GM12878 (cell line): Measurements from ENCODE around the gene EIF4E. TPM values are rescaled to one million over a fixed set of nuclear protein-coding genes. Genes with fewer than 3 reads are reported as not detected.
A peak's percentile ranks its signal among the peaks of the same experiment; 100 is the strongest.

Experiments used
- ATF7 ChIP-seq: fragments of 450-650 bp; IDR thresholded peaks from 2 replicates; pipeline ENCODE4 v1.6.1; 2016; ENCODE audit warnings: low read depth, mild to moderate bottlenecking
- BCL11A ChIP-seq: IDR thresholded peaks from 2 replicates; pipeline ENCODE4 v1.6.1; 2011; ENCODE audit warnings: low read depth, low read length
- CHD2 ChIP-seq: IDR thresholded peaks from 2 replicates; pipeline ENCODE4 v1.6.1; 2011; ENCODE audit warnings: low read depth, low read length, improper control_type of control experiment, borderline replicate concordance
- DPF2 ChIP-seq: fragments of 450-650 bp; IDR thresholded peaks from 2 replicates; pipeline ENCODE4 v1.6.1; 2017; ENCODE audit warnings: mild to moderate bottlenecking
- EP300 ChIP-seq, 2 experiments: fragments of 150-350 bp in 1 of 2; IDR thresholded peaks; 2 replicates each; pipeline ENCODE4 v1.6.1; 2011 to 2012; ENCODE audit warnings: low read depth in 2 of 2, low read length in 2 of 2, borderline replicate concordance in 1 of 2, improper control_type of control experiment in 1 of 2, inconsistent platforms in 1 of 2; ENCODE audit not compliant: control insufficient read depth in 1 of 2
- JUNB ChIP-seq: IDR thresholded peaks from 2 replicates; pipeline ENCODE4 v1.6.1; 2016; ENCODE audit warnings: antibody characterized with exemption, mild to moderate bottlenecking
- KAT2A ChIP-seq: conservative IDR thresholded peaks from 2 replicates; pipeline ENCODE4 v1.6.1; 2011; ENCODE audit warnings: low read depth, low read length; ENCODE audit not compliant: control insufficient read depth
- PAX8 ChIP-seq: fragments of 450-650 bp; IDR thresholded peaks from 2 replicates; pipeline ENCODE4 v1.6.1; 2017; ENCODE audit warnings: mild to moderate bottlenecking, moderate library complexity
- PML ChIP-seq: IDR thresholded peaks from 2 replicates; pipeline ENCODE4 v1.6.1; 2012; ENCODE audit warnings: low read length, inconsistent platforms
- SIN3A ChIP-seq: IDR thresholded peaks from 2 replicates; pipeline ENCODE4 v1.6.1; 2012; ENCODE audit warnings: low read depth, low read length, improper control_type of control experiment
- SP1 ChIP-seq: IDR thresholded peaks from one replicate; pipeline ENCODE4 v1.6.1; 2011; ENCODE audit warnings: low read depth, low read length
- STAT3 ChIP-seq: IDR thresholded peaks from 2 replicates; pipeline ENCODE4 v1.6.1; 2011; ENCODE audit warnings: low read depth, low read length, improper control_type of control experiment
- SUPT20H ChIP-seq: IDR thresholded peaks from 2 replicates; pipeline ENCODE4 v1.6.1; 2011; ENCODE audit warnings: low read depth, mild to moderate bottlenecking, low read length, moderate library complexity, borderline replicate concordance; ENCODE audit not compliant: control insufficient read depth
- SUZ12 ChIP-seq: fragments of 200-600 bp; sonication (generic); IDR thresholded peaks from one replicate; pipeline ENCODE4 v1.6.1; 2018; ENCODE audit warnings: antibody characterized with exemption, mild to moderate bottlenecking; ENCODE audit not compliant: unreplicated experiment
- YBX1 ChIP-seq: fragments of 450-650 bp; IDR thresholded peaks from 2 replicates; pipeline ENCODE4 v1.6.1; 2016; ENCODE audit warnings: antibody characterized with exemption
- polyA plus RNA-seq, 11 experiments: library from polyadenylated mRNA; depleted of rRNA in 4 of 11; unstranded in 6 of 11; stranded (reverse) in 5 of 11; fragments of >200 nt; fragmentation: Nextera tagmentation in 4 of 11; fragmentation: Illumina TruSeq in 1 of 11; extraction: Ambion mirVana in 4 of 11; extraction: Trizol in 1 of 11; gene quantifications; 1 replicate in 1 of 11; 2 replicates in 10 of 11; pipeline versions ENCODE4 v1.2.1 to v1.2.3, GENCODE V29; 2011 to 2016; ENCODE audit warnings: inconsistent platforms in 2 of 11, missing spikeins in 2 of 11, low read depth in 1 of 11
- total RNA-seq, 4 experiments: library from RNA; depleted of rRNA in 3 of 4; stranded (reverse); fragments of >200 nt in 3 of 4; fragmentation: Illumina TruSeq in 1 of 4; extraction: Trizol in 1 of 4; gene quantifications; 2 replicates each; pipeline versions ENCODE4 v1.2.1 to v1.2.3, GENCODE V29; 2013 to 2021
- TF ChIP-seq, protein P1 (sequence below): fragments of 450-650 bp; IDR thresholded peaks from 2 replicates; pipeline ENCODE4 v1.6.1; 2017; ENCODE audit warnings: mild to moderate bottlenecking, low read depth, inconsistent platforms; ENCODE audit not compliant: poor library complexity, severe bottlenecking
- TF ChIP-seq, protein P2 (sequence below): fragments of 450-650 bp; IDR thresholded peaks from 2 replicates; pipeline ENCODE4 v1.6.1; 2016; ENCODE audit warnings: mild to moderate bottlenecking, moderate library complexity, borderline replicate concordance

Gene EIF4E
- total and polyA plus RNA-seq, 10 of the 15 experiments (the other 5 are each of a cell fraction or from before 2014, with no cell fraction given): 104 to 372 (median 163) TPM

DNA sequence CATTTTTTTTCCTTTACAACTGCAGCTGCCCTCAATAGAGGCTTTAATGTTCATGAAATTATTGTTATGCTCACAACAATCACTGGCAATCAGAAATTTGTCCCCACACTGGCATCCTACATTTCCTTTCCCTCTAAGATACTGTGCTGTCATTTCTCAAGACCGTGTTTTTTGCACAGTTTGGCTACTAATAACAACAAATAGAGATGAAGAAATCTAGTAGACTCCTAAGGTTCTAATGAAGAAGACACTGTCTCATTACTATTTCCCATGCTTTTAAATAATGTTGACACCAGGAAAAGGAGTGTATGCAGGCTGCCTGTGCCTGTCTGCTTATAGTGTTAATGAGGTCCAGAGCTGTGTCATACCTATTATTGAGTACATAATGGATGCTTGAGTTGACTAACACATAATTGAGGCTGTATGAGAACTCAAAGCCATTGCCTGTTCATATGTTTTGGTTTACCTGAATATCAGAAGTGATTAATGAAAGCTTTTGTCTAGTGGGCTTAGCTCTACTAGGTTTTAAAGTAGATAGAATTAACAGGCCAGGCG lies 1.5 kb upstream of the EIF4E start (continued):
- TF ChIP-seq, protein P1, sequence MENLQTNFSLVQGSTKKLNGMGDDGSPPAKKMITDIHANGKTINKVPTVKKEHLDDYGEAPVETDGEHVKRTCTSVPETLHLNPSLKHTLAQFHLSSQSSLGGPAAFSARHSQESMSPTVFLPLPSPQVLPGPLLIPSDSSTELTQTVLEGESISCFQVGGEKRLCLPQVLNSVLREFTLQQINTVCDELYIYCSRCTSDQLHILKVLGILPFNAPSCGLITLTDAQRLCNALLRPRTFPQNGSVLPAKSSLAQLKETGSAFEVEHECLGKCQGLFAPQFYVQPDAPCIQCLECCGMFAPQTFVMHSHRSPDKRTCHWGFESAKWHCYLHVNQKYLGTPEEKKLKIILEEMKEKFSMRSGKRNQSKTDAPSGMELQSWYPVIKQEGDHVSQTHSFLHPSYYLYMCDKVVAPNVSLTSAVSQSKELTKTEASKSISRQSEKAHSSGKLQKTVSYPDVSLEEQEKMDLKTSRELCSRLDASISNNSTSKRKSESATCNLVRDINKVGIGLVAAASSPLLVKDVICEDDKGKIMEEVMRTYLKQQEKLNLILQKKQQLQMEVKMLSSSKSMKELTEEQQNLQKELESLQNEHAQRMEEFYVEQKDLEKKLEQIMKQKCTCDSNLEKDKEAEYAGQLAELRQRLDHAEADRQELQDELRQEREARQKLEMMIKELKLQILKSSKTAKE: no peak
- TF ChIP-seq SUZ12 (no peak), SP1 (no peak), CHD2 (no peak), JUNB (no peak), SUPT20H (no peak), PAX8 (0 out of 2 replicates have a peak, but pooled peaks have one; percentile 17), KAT2A (no peak), ATF7 (no peak), PML (0 out of 2 replicates have a peak, but pooled peaks have one; percentile 4), DPF2 (no peak), BCL11A (no peak), STAT3 (0 out of 2 replicates have a peak, but pooled peaks have one; percentile 4), YBX1 (no peak), SIN3A (no peak), EP300 (IDR thresholded peaks at IDR 0.05; ENCODE audit: borderline replicate concordance in 1 of 2, control insufficient read depth in 1 of 2, low read depth in 2 of 2, low read length in 2 of 2) (0 out of 4 replicates have a peak, but pooled peaks of 1 of the 2 experiments have one; percentile 1)
- TF ChIP-seq, protein P2, sequence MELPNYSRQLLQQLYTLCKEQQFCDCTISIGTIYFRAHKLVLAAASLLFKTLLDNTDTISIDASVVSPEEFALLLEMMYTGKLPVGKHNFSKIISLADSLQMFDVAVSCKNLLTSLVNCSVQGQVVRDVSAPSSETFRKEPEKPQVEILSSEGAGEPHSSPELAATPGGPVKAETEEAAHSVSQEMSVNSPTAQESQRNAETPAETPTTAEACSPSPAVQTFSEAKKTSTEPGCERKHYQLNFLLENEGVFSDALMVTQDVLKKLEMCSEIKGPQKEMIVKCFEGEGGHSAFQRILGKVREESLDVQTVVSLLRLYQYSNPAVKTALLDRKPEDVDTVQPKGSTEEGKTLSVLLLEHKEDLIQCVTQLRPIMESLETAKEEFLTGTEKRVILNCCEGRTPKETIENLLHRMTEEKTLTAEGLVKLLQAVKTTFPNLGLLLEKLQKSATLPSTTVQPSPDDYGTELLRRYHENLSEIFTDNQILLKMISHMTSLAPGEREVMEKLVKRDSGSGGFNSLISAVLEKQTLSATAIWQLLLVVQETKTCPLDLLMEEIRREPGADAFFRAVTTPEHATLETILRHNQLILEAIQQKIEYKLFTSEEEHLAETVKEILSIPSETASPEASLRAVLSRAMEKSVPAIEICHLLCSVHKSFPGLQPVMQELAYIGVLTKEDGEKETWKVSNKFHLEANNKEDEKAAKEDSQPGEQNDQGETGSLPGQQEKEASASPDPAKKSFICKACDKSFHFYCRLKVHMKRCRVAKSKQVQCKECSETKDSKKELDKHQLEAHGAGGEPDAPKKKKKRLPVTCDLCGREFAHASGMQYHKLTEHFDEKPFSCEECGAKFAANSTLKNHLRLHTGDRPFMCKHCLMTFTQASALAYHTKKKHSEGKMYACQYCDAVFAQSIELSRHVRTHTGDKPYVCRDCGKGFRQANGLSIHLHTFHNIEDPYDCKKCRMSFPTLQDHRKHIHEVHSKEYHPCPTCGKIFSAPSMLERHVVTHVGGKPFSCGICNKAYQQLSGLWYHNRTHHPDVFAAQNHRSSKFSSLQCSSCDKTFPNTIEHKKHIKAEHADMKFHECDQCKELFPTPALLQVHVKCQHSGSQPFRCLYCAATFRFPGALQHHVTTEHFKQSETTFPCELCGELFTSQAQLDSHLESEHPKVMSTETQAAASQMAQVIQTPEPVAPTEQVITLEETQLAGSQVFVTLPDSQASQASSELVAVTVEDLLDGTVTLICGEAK: no peak
